GM03348 (cell line): ENCODE measurements around the gene KDM4B.

Source experiments
- DNase-seq: peaks from one replicate; pipeline ENCODE4 v3.0.0; 2012; ENCODE audit warnings: low spot score

The KDM4B gene

DNA sequence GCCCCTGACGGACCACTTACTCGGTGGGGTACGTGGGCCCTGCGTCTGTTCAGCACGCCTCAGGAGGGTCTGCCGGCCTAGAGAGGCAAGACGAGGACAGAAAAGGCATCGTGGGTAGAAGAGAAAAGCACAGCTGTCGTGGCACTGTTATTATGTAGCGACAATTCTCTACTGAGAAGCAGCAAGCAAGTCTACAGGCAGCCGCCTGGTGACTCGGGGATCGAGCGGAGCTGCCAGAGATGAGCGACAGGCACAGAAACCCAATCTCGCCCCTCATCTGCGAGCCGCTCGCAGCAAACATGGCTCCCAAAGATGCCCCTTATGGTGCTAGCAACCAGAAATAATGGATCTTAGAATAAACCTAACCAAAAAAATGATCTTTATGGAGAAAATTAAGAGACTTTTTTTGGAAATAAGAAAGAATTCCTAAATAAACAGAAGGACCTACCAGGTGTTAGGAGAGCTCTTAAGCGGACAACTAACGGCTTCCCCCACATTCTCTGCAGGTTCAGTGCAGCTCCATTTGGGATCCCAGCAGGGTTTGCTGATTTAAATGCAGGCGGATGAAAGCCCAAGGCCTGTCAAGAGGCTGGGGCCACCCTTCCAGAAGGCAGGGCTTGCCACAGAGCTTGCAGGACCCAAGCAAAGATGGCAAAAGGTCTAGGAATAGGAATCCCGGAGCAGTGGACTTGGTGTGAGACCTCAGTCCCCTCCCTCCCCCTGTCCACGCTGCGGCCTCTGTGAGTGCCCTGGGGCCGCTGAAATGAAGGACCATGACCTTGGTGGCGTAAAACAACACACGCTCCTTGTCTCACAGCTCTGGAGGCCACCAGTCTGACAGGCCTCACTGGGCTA, 152.6 kb downstream of the KDM4B start:
- no peak for DNase-seq

DNA sequence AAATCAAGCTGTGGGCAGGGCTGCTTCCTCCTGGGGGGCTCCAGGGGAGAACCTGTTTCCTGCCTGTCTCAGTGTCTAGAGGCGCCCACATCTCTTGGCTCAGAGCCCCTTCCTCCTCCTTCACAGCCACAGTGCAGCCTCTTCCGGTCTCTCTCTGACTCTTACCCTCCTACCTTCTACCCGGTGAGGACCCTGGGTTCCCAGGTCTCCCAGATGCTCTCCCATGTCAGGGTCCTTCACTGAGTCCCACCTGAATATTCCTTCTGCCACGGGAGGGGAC, 153.1 kb downstream of the KDM4B start:
- DNase-seq, result no peak

DNA sequence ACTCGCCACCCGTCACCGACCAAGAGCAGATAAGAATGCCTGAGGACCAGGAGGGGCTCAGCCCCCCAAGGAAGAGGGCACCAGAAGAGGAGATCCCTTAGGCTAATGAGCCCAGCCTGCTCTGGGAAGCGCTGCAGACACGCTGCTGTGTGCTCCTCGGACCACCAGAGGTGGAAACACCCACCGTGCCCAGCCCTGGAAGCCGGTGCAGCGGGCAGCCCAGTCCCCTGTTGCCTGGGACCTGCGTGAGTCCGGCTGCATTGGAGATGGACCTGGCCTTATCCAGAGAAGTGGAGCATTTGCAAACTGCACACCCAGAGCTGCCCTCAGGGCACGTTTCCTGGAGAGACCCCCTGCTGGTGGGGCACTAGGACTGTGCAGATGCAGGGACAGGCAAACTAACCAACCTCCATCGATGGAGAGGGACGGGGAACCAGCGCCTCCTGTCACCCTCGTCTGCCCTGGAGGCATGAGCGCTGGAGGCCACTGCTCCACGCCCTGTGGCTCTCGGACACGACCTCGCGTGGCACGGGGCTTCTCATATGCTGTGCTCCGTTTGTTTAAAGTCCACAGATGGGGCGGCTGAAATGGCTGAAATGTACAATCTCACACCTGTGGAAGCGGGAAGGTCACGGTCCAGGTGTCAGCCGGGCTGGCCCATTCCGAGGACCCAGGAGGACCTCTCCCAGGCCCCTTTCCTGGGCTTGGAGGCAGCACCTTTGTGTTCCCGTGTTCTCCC, 153.9 kb downstream of the KDM4B start:
- DNase-seq, result no peak

DNA sequence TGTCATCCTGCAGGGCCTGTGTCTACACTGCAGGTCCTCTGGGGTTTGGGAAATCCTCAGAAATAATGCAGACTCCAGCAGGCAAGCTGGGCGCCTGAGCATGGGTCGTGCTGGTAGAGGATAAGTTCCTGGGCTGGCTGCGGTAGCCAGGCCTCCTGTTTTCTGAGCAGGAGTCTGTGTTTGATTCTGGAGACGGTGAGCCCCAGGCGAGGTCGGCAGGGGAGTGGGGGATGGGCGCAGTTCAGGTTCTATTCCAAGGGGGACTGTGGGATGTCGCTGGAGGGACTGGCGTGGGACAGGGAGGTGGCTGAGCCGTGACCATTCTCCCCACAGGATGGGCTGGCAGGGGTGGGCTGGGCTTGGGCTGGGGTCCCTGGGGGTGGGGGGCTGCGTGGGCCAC, 154.7 kb downstream of the KDM4B start:
- DNase-seq, result no peak

DNA sequence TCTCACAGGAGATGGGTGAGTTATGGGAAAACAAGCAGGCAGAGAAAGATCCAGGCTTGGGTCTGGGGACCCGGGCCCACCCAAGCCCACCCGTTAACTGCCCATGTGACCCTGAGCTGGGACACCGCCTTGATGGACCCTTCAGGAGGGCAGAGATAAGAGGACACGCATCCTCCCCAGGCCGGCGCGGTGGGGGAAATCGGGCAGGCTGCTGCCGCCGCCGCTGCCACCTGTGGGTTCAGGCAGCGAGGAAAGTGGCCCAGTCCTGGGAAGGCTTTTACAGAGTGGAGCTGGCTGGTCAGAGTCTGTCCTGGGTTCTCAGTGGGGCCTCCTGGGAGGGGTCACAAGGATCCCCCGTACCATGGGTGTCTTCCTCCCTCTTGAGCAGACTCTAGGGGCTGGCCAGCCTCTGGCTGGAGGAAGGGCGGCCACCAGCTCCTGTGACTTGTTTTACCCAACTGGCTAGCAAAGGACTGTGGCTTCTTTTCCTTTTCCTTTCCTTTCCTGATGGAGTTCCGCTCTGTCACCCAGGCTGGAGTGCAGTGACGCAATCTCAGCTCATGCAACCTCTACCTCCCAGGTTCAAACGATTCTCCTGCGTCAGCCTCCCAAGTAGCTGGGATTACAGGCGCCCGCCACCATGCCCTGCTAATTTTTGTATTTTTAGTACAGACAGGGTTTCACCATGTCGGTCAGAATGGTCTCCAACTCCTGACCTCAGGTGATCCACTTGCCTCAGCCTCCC, 155.4 kb downstream of the KDM4B start:
- no peak for DNase-seq

DNA sequence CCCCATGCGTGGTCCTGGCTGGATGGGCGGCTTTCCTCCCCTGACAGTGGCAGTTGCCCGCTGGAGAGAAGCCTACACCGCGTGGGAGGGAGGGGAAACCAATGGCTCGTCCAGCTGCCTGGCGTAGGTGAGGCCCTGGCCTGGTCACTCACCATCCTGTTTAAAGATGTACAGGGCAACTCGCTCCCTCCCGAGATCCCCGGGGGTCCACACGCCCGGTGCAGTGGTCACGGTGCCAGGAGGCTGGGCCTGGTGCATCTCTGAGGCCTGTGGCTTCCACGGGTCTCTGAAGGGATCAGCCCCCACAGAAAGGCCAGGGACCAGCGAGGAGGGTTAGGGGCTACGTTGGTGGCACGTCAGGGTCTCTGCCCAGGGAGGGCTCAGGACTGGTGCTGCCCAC, 156.5 kb downstream of the KDM4B start:
- no peak for DNase-seq

DNA sequence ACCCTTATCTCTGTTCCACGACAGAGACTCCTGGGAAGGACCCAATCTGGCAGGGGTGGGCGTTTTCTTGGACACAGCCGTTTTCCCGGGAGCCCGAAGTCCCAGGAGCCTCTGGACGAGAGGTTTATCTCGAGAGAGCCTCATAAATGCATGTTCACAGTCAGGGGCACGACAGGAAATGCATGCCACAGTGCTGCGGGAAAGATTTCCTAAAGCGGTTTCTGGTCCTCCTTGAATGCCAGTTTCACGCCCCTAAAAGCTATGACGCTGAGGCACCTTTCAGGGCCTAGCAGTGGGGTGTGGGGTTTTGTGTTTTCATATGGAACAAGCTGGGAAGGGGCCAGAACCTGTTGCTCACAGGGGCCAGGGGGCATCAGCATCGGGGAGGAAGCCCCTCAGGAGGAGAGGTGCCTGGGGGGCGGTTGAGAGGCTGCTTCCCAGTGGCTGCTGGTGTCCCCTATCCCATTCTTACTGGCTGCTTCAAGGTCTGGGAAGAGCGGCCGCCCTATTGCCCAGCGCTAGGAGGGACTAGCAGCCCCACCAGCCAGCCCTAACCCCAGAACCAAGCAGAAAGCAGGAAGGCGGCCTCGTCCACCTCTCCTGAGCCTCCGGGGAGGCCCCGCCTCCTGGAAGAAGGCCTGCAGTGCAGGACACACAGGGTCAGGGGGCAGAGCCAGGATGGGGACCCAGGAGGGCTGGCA, 157.0 kb downstream of the KDM4B start:
- no peak for DNase-seq

DNA sequence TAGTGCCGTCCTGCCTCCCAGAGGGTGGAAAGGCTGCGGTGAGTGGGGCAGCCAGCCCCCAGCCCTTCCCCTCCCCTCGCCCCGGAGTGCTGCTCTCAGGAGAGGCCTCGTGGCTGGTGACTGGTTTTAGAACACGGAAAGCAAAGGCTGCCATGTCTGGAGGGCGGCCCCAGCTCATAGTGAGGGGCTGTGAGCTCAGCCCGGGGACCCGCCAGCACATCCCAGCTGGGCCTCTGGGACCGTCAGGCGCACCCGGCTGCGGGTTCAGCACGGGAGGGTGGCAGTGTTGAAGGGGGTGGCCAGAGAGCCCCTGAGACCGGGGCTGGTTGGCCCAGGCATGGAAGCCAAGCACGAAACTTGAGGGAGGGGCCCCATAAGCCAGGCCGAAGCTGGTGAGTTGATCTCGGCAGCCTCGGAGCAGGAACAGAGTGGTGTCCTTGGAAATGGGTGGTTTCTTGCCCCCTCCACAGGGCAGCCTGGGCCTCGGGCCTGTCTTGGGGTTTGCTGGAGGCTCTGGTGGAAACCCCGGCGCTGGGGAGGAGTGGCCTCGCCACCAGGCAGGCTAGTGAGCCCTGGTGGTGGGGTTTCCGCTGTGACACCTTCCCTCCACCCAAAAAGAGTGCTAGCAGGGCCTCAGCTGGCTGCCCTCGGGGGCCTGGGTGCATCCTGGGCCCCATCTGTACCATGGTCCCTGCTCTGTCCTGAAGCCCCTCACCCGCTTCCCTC, 157.7 kb downstream of the KDM4B start:
- DNase-seq, result no peak

DNA sequence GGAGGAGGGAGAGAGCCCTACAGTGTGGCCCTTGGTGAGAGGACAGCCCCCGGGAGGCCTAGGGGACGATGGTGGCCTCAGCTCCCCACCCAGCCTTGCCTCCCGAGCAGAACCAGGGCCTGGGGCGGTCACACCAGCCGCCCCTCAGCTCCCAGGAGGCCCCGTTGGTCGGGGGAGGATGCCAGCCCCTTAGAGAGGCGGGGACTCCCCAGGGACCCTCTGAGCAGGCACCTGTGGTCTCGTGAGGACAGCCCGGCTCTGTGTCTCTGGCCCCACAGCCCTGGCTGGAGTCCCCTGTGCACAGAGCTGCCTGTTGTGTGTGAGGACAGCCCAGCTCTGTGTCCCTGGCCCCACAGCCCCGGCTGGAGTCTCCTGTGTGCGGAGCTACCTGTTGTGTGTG, 158.8 kb downstream of the KDM4B start:
- DNase-seq, result no peak

DNA sequence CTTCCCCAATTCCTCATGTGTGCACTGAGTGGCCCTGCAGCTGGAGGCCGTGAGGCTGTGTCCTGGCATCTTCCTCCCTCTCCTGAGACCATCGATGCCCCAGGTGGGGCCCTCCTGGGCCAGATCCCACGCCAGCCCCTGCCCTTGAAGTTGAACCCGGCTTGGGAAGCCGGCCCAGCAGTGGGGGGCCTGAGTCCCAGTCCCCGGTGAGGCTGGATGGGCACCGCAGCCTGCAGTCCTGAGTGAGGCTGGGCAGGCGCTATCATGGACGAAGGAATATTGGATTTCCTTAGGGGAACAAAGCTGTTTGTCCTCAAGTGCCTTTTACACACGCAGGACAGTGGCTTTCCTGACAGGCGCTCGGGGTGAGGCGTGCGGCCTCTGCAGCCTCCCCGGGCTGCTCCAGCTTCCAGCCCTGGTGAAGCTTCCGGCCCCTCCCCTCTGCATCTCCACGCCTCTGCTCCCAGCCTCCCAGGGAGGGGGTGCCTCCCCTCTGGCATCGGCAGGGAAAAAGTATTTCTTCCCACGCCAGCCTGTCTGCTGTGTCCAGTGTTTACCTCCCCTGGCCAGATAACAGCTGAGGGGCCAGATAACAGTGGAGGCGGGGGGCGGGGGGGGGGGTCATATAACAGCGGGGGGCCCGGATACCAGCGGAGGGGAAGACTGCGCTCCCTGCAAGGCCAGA, 159.5 kb downstream of the KDM4B start:
- peak; percentile 88 for DNase-seq

DNA sequence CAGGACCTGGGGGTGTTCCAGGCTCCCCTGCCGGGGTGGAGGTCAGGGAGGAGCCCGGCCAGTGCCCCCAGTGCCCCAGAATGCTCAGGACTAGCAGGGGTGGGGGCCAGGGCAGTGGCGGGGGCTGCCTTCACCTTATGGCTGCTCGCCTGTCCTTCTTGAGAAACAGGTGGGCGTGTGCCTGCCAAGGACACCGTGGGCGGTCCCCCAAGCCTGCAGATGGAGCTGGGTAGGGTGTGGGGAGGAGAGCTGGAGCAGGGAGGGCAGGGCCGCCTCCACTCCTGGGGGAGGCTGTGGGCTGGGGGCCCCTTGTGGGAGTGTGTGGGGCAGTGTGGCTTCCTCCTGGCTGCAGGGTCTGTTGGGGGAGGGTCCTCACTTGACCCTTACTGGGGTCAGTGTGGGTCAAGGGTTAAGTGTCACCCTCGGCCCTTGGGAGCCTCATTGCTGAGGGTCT, 160.1 kb downstream of the KDM4B start:
- DNase-seq, result no peak

DNA sequence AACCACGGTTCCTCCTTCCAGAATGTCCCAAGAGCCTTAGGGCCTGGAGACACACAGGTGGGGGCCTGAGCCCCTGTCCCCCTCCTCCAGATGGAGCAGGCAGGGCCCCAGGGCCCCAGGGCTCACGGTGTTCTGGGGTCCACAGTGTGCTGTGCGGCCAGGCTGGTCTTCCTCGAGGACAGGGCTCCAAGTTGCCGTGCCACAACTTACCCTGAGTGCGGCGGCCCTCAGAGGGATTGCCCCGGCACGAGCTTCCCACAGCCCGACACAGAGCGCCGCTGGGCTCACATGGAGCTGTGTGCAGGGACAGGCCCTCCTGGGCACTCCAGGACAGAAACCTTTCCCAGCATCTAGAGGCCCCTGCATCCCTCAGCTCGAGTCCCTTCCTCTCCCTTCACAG, 160.8 kb downstream of the KDM4B start:
- DNase-seq, result no peak

DNA sequence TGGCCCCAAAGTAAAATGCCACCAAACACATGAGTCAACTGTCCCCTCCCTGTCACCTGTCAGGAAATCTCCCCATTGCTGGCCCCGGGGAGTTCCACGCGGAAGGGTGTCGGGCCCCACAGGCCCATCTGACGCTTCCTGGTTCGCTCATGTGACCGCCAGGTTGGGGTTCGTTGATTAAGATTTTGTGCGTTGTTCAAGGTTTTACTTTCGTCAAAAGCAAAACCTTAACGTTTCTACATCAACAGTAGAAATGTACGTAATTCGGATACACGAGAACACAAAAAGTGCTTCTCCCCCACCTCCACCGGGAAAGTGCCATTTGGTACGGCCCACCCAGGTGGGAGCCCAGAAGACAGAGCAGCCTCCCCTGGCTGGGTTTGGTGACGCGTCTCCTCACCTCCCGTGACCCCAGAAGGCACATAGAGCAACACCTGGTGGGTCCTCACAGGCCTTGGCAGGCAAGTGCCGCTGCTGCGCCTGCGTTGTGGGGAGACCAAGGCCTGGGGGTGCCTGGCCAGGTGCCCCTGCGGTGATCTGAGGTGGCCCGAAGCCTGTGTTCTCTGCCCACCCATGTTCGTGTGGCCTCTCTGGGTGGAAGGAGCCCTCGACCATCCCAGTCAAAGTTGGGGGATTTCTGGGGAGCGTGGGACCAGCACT, 161.6 kb downstream of the KDM4B start:
- DNase-seq, result no peak

DNA sequence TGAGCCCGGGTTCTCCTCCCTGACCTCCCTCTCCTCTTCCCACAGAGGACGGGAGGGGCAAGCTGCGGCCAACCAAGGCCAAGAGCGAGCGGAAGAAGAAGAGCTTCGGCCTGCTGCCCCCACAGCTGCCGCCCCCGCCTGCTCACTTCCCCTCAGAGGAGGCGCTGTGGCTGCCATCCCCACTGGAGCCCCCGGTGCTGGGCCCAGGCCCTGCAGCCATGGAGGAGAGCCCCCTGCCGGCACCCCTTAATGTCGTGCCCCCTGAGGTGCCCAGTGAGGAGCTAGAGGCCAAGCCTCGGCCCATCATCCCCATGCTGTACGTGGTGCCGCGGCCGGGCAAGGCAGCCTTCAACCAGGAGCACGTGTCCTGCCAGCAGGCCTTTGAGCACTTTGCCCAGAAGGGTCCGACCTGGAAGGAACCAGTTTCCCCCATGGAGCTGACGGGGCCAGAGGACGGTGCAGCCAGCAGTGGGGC, 162.2 kb downstream of the KDM4B start:
- no peak for DNase-seq

DNA sequence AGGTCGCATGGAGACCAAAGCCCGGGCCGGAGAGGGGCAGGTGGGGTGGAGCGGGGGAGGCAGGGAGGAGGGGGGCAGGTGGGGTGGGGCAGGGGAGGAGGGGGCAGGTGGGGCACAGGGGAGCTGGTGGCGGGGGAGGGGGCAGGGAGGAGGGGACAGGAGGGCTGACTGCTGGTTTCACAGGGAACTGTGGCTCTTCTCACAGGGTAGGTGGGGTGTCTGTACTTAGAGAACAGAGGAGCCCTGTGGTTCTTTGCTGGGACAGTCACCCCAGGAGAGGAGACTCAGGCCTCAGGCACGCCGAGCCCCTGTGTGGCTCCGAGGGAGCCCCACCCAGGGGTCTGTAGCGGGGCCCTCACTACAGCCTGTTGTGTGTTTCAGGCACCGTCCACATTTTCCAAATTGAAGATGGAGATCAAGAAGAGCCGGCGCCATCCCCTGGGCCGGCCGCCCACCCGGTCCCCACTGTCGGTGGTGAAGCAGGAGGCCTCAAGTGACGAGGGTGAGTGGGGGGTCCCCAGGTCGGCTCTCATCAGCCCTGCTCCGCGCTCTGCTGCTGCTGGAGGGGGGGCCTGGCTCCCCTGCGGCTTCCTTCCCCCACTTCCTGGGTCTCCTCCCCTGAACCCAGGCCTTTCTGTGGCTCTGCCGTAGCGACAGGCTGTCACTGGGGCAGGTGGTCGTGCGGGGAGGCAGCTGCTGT, 162.7 kb downstream of the KDM4B start:
- DNase-seq, result peak; percentile 31

DNA sequence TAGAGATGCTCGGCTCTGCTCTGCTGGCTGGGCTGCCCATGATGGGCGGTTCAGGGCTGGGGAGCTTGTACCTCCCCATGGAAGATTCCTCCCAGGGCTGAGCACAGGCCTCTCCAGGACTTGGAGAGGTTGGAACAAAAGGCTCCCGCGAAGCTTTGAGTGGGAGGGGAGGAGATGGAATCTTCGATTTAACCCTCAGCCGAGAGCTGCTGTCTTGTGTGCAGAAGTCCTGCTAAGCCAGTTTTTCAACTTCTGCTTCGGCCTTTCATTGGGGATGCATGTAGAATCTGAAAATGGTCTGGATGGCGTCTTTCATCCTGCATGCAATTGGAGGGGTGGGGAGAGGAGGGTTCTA, 163.3 kb downstream of the KDM4B start:
- DNase-seq, result no peak

DNA sequence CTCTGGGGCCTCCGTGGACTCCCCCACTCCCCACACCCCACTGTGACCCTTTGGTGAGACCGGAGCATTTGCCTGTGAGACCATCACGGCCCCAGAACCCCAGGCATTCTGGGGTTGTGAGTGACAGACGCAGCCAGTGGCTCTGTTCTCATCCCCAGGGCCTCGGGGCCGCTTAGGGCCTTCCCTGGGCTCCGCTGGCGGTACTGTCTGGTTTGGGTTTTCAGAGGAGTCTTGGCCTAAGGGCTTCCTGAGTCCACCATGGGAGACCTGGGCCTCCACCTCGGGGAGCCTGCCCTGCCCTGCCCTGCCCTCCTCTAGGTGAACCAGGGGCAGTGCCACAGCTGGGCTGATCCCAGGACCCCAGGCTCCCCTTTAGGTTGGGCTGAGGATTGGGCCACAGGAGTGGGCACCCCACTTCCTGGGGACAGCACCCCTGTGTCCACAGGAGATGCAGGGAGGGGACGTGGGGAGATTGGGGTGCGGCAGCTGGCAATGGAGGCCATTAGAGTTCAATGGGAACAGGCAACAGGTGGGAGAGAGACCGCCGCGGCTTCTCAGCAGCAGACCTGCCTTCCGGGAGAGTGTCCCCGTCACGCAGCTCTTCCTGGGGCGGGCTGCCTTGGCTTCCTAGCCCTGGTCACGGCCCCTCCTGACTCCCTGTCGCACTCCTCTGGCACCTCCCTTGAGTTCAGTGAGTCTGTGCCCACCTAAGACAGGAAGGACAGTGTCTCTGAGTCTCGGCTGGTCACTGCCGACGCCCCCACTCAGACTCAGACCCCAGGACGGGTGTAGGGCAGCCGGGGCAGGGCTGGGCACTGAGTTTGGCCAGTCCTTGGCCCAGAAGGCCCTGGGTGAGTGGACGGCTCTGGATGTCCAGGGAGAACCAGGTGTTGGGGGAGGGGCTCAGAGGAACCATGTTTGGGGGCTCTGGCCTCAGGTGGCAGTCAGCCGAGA, 164.1 kb downstream of the KDM4B start:
- DNase-seq, result no peak

DNA sequence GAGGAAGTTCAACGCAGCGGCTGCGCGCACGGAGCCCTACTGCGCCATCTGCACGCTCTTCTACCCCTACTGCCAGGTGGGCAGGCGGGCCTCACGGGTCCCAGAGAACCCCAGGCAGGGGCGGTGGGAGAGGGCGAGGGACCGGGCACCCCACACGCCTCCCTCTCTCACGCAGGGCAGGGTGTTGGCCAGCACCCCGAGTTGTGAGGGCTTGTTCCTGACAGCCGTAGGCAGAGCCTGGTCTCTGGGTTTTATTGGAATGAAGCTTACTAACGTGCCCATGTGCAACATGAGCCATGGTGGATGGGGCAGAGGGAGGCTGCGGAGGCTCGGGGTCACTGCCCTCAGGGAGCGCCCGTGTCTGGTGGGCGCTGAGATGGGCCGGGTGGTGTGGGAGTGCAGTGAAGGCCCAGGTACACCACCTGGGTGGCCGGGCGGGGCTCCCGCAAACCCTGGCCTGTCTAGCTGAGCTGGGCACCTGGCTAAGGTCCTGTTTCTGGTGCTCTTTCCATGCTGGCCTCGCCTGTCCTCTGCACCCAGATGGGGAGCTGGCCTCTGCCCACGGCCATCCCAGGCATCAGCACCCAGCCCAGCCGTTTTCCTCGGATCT, 165.2 kb downstream of the KDM4B start:
- DNase-seq, result no peak
